ENCODE measurements around the gene FBXL5.
"Not testable (repeated sequence)": the region's sequence is repeated elsewhere in the genome, so short reads cannot be mapped to it uniquely, and the experiment has no call there.

The FBXL5 gene

GRCh38 chr4:15617407-15617806 is 37.8 kb downstream of the FBXL5 start:
- not testable (repeated sequence) for H3K27ac Mint-ChIP-seq, DNase-seq, ATAC-seq, H3K27me3 Mint-ChIP-seq, H3K4me3 Mint-ChIP-seq
- Mint-ChIP-seq H3K4me1 (peaks cover 24% of the 10 kb centered on the region), H3K9me3 (peaks cover 6 to 30% of the 10 kb centered on the region in 2 donors)

DNA sequence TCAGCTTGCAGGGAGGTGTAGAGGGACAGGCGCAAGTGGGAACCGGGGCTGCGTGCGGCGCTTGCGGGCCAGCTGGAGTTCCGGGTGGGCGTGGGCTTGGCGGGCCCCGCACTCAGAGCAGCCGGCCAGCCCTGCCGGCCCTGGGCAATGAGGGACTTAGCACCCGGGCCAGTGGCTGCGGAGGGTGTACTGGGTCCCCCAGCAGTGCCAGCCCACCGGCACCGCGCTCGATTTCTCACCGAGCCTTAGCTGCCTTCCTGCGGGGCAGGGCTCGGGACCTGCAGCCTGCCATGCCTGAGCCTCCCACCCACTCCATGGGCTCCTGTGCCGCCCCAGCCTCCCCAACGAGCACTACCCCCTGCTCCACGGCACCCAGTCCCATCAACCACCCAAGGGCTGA is 40.3 kb downstream of the FBXL5 start:
- H3K4me1 Mint-ChIP-seq, result peaks cover 16% of the 10 kb centered on the region

GRCh38 chr4:15612136-15612535 is 43.0 kb downstream of the FBXL5 start:
- ATAC-seq (no peak), DNase-seq (no peak)
- no peaks in the 10 kb centered on the region for H3K27me3 Mint-ChIP-seq
- H3K4me1 Mint-ChIP-seq, result peaks cover 16% of the 10 kb centered on the region
- H3K4me3 Mint-ChIP-seq, result no peak overlapping the region
- H3K27ac Mint-ChIP-seq, result no peak overlapping the region
- H3K9me3 Mint-ChIP-seq, result peaks cover 0 to 4% of the 10 kb centered on the region in 2 donors

More for the DNA sequence above, 40.3 kb downstream of the FBXL5 start:
- H3K9me3 Mint-ChIP-seq, result peaks cover 4 to 16% of the 10 kb centered on the region in 2 donors
- not testable (repeated sequence) for H3K27ac Mint-ChIP-seq, H3K4me3 Mint-ChIP-seq, H3K27me3 Mint-ChIP-seq, DNase-seq, ATAC-seq

DNA sequence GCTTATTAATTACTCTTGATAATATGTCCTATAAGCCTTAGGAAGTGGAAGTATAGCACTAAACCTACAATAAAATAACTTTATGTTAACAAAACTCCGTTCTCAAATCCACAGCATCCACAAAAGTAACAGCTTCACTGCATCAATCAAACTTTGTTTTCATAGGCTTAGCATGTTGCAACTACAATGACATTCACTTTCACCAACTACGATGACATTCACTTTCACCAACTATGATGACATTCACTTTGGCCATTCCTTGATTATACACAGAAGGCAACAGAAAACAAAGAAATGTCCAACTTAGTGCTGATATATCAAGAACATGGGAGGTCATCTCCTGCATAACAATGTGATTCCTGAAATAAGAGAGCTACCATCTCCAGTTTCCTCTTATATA is 44.3 kb downstream of the FBXL5 start:
- Mint-ChIP-seq H3K9me3 (no peaks in the 10 kb centered on the region), H3K27me3 (no peaks in the 10 kb centered on the region)
- ATAC-seq, result no peak

DNA sequence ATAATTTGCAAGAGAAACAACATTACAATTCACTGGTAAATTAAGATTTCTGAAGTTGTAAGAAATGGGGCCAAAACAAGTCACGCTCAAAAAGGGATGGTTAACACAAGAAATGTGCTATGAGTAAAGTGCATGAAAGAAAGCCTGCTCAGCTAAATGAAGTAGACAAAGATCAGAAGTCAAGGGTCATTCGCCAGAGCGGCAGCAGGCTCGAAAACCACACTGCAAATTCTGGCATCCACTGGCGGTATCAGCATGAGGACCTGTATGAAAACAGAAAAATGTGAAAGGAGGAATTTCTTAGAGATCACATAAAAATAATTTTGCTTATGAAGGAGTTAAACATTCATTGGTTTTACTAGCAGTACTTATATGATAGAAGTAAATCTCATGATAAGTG is 49.6 kb downstream of the FBXL5 start:
- Mint-ChIP-seq H3K27ac (no peak overlapping the region), H3K27me3 (no peaks in the 10 kb centered on the region), H3K4me1 (no peaks in the 10 kb centered on the region), H3K9me3 (no peaks in the 10 kb centered on the region), H3K4me3 (no peak overlapping the region)
- ATAC-seq (no peak), DNase-seq (no peak)

More for the DNA sequence above, 44.3 kb downstream of the FBXL5 start:
- DNase-seq, result no peak
- H3K4me3 Mint-ChIP-seq, result no peak overlapping the region
- peaks cover 16% of the 10 kb centered on the region for H3K4me1 Mint-ChIP-seq
- H3K27ac Mint-ChIP-seq, result no peak overlapping the region

GRCh38 chr4:15601862-15602261 is 53.3 kb downstream of the FBXL5 start:
- Mint-ChIP-seq H3K4me3 (no peak overlapping the region), H3K27ac (no peak overlapping the region), H3K9me3 (no peaks in the 10 kb centered on the region), H3K27me3 (no peaks in the 10 kb centered on the region), H3K4me1 (no peaks in the 10 kb centered on the region)
- DNase-seq (no peak), ATAC-seq (no peak)

DNA sequence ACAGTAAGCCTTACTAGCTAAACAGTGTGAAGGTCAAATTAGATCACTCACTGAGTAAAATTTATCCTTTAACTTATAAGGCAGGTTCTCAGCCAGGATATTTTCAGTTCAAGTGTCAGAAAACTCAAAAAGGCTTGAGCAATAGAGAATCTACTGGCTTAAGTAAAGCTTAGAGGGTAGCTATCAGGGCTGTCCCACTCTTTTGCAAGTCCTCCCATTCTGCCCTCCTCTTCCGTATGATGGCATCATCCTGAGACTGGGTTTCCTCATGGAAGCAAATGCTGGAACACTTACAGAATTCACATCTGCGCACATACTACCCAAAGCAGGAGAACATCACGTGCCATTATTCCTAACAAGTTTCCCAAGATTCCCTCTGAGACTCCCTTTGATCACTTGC is 55.0 kb downstream of the FBXL5 start:
- no peak for DNase-seq
- no peaks in the 10 kb centered on the region for H3K27me3 Mint-ChIP-seq
- no peaks in the 10 kb centered on the region for H3K4me1 Mint-ChIP-seq
- H3K27ac Mint-ChIP-seq, result no peak overlapping the region
- ATAC-seq, result no peak
- no peaks in the 10 kb centered on the region for H3K9me3 Mint-ChIP-seq
- no peak overlapping the region for H3K4me3 Mint-ChIP-seq

DNA sequence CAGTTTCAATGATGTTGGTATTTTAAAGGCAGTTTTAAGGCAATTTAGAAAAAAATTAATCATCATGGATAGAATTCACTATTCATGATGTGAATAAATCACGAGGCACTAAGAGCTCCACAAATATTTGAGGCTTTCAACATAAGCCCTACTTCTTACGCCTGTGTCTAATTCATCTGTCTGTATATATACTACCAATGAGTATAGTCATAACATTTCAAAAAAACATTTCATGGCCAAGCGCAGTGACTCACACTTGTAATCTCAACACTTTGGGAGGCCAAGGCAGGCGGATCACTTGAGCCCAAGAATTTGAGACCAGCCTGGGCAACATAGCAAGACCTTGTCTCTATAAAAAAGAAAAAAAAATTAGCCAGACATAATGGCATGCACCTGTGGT is 56.5 kb downstream of the FBXL5 start:
- DNase-seq (no peak), ATAC-seq (no peak)
- H3K27me3 Mint-ChIP-seq, result no peaks in the 10 kb centered on the region
- H3K4me3 Mint-ChIP-seq, result no peak overlapping the region
- no peak overlapping the region for H3K27ac Mint-ChIP-seq
- H3K4me1 Mint-ChIP-seq, result no peaks in the 10 kb centered on the region
- no peaks in the 10 kb centered on the region for H3K9me3 Mint-ChIP-seq

DNA sequence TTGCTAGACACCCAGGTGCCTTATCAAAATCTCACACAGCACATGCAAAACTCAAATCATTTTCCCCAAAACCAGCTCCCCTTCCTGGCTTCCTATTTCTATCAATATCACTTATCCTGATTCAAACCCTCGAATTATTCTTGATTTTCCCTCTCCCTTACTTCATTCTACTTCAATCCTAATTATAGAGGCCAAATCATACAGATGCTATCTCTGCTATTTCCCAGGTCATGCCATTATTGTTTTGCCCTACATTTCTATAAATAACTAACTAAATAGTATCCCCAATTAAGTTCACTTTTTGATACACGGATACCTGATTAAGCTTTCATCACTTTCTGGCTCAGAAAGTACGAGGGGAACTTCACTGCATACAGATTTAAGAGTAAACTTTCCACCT is 62.4 kb downstream of the FBXL5 start:
- ATAC-seq, result no peak
- Mint-ChIP-seq H3K27ac (no peak overlapping the region), H3K4me1 (no peaks in the 10 kb centered on the region), H3K4me3 (no peak overlapping the region), H3K27me3 (no peaks in the 10 kb centered on the region), H3K9me3 (no peaks in the 10 kb centered on the region)
- no peak for DNase-seq

DNA sequence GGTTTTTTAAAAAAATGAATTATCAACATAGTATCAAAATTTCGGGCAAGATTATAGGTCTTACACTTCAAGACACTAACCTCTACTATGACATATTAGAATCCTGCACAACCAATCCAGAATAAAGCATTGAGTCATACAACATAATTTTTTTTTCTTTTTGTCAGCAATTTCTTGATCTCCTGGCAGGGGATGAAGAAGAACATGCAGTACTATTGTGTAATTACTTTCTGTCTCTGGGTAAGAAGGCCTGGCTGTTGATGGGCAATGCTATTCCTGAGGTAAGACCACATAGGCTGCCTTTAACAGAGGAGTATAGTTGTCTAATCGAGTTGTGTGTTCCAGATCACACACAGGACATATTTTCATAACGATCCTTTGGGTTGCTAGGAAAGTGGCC is 67.5 kb downstream of the FBXL5 start:
- Mint-ChIP-seq H3K27me3 (no peaks in the 10 kb centered on the region), H3K4me1 (no peaks in the 10 kb centered on the region), H3K9me3 (no peaks in the 10 kb centered on the region), H3K4me3 (no peak overlapping the region), H3K27ac (no peak overlapping the region)
- DNase-seq (no peak), ATAC-seq (no peak)

- Mint-ChIP-seq H3K27me3 (no peaks in the 10 kb centered on the region), H3K4me1 (no peaks in the 10 kb centered on the region), H3K4me3 (no peak overlapping the region), H3K9me3 (no peaks in the 10 kb centered on the region), H3K27ac (no peak overlapping the region)
- ATAC-seq, result no peak
- DNase-seq, result no peak
These were observed 69.1 kb downstream of the FBXL5 start for GRCh38 chr4:15586066-15586465.

- H3K27me3 Mint-ChIP-seq, result no peaks in the 10 kb centered on the region
- ATAC-seq (no peak), DNase-seq (no peak)
- H3K27ac Mint-ChIP-seq, result no peak overlapping the region
- H3K4me3 Mint-ChIP-seq, result no peak overlapping the region
- H3K9me3 Mint-ChIP-seq, result no peaks in the 10 kb centered on the region
- no peaks in the 10 kb centered on the region for H3K4me1 Mint-ChIP-seq
These were observed 69.8 kb downstream of the FBXL5 start for GRCh38 chr4:15585331-15585730.

DNA sequence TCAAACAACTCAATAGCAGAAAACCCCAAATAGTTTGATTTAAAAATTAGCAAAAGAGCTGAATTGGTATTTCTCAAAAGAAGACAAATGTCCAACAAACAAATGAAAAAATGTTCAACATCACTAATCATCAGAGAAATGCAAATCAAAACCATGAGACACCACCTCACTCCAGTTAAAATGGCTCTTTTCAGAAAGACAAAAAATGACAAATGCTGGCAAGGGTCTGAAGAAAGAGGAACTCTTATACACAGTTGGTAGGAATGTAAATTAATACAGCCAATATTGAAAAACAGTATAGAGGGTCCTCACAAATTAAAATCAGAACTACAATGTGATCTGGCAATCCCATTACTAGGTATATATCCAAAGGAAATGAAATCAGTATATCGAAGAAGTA is 70.4 kb downstream of the FBXL5 start:
- no peaks in the 10 kb centered on the region for H3K9me3 Mint-ChIP-seq
- H3K4me1 Mint-ChIP-seq, result no peaks in the 10 kb centered on the region
- DNase-seq (no peak), ATAC-seq (no peak)
- H3K4me3 Mint-ChIP-seq, result no peak overlapping the region
- no peak overlapping the region for H3K27ac Mint-ChIP-seq
- H3K27me3 Mint-ChIP-seq, result no peaks in the 10 kb centered on the region

DNA sequence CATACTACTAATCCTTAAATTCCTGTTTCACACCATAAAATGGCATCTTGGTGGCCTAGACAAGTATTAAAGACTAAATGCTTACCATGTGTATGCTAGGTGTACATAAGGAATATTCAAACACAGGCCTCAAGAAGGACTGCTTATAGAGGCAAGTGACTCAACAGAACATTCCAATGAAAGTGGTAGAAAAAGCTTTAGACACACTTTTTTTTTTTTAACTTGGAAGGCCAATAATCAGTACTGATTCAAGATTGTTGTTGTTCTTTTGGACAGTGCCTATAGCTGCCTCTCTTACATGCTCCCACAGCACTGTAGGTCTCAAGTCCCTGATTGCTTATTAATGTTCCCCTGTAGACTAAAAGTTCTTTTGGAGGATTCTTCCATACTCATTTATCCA is 77.6 kb downstream of the FBXL5 start:
- H3K27me3 Mint-ChIP-seq, result no peaks in the 10 kb centered on the region
- H3K27ac Mint-ChIP-seq, result no peak overlapping the region

GRCh38 chr4:15575966-15576365 is 79.2 kb downstream of the FBXL5 start:
- ATAC-seq, result no peak
- Mint-ChIP-seq H3K4me1 (no peaks in the 10 kb centered on the region), H3K4me3 (no peak overlapping the region), H3K27ac (no peak overlapping the region), H3K27me3 (no peaks in the 10 kb centered on the region), H3K9me3 (no peaks in the 10 kb centered on the region)
- DNase-seq, result no peak

More for the DNA sequence above, 77.6 kb downstream of the FBXL5 start:
- DNase-seq, result no peak
- Mint-ChIP-seq H3K4me3 (no peak overlapping the region), H3K9me3 (no peaks in the 10 kb centered on the region), H3K4me1 (no peaks in the 10 kb centered on the region)
- ATAC-seq, result no peak

GRCh38 chr4:15569746-15570145 is 85.4 kb downstream of the FBXL5 start:
- no peak overlapping the region for H3K4me3 Mint-ChIP-seq
- DNase-seq (no peak), ATAC-seq (no peak)
- H3K4me1 Mint-ChIP-seq, result no peaks in the 10 kb centered on the region
- H3K27me3 Mint-ChIP-seq, result no peaks in the 10 kb centered on the region
- no peaks in the 10 kb centered on the region for H3K9me3 Mint-ChIP-seq
- H3K27ac Mint-ChIP-seq, result no peak overlapping the region

DNA sequence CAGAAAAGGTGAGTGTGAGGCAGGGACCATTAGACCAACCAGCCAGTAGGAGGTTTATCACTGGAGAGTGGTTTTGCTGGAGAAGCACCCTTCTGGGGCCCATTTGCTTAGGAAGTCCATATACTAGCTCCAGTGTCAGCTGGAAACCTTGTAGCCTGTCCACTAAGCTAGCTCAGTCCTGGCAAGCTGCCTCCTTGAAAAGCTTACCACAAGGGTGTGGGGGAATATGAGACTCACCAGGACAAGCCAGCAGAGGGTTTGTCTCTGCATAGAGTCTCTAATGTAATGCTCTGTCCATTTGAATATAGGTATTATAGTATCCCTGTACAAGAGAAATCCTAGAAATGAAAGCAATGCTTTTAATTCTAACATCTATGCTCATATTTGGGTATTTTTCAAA is 86.3 kb downstream of the FBXL5 start:
- Mint-ChIP-seq H3K9me3 (no peaks in the 10 kb centered on the region), H3K27me3 (no peaks in the 10 kb centered on the region), H3K27ac (no peak overlapping the region), H3K4me1 (no peaks in the 10 kb centered on the region), H3K4me3 (no peak overlapping the region)
- ATAC-seq (no peak), DNase-seq (no peak)
